SK-N-SH (cell line): ENCODE data around the gene PLOD1. TPM values are rescaled to one million over a fixed set of nuclear protein-coding genes. Genes with fewer than 3 reads are reported as not detected.

Experiments used
- CTCF ChIA-PET: fragments of 300-600, 350-600 bp; formaldehyde crosslinking; extraction: SDS; loops from one replicate; lab custom pipeline; 2021; lab: Yijun Ruan, JAX
- POLR2A ChIA-PET: fragments of 350-600 bp; sonication (Branson Sonifier 250); formaldehyde crosslinking; extraction: SDS; loops from one replicate; lab custom pipeline; 2020; ENCODE audit warnings: antibody characterized with exemption, inconsistent platforms; lab: Yijun Ruan, JAX
- DNase-seq: peaks from one replicate; pipeline ENCODE4 v3.0.0; 2012
- H2AFZ ChIP-seq: fragments of 200-600 bp; sonication (generic); 2 replicates; pipeline ENCODE4 v1.8.1; 2016; ENCODE audit warnings: antibody characterized with exemption, mild to moderate bottlenecking, low read depth
- H3F3A ChIP-seq: fragments of 200-600 bp; sonication (generic); replicated peaks from 2 replicates; pipeline ENCODE3; 2016; ENCODE audit warnings: antibody characterized with exemption, mild to moderate bottlenecking; ENCODE audit not compliant: insufficient read depth
- H3K27ac ChIP-seq, 2 experiments: fragments of 200-500 bp in 1 of 2; fragments of 200-600 bp in 1 of 2; sonication (Bioruptor generic) in 1 of 2; sonication (generic), shearing (Covaris generic) in 1 of 2; 2 replicates each; pipeline versions ENCODE4 v1.5.1 to v1.6.1; 2014 to 2016; ENCODE audit warnings: low read depth in 2 of 2, inconsistent platforms in 1 of 2, low read length in 1 of 2, mild to moderate bottlenecking in 1 of 2, mixed read lengths in 1 of 2
- H3K27me3 ChIP-seq: fragments of 200-600 bp; sonication (generic), shearing (Covaris generic); 2 replicates; pipeline ENCODE4 v1.6.1; 2016; ENCODE audit warnings: mixed run types; ENCODE audit not compliant: insufficient read depth
- H3K36me3 ChIP-seq, 2 experiments: fragments of 200-500 bp in 1 of 2; fragments of 200-600 bp in 1 of 2; sonication (Bioruptor generic) in 1 of 2; sonication (generic) in 1 of 2; replicated peaks in 1 of 2; 2 replicates each; pipeline versions ENCODE3 to v1.5.1; 2014 to 2016; ENCODE audit warnings: low read length in 1 of 2, mild to moderate bottlenecking in 1 of 2; ENCODE audit not compliant: insufficient read depth in 2 of 2, control insufficient read depth in 1 of 2
- H3K4me1 ChIP-seq, 2 experiments: fragments of 200-500 bp in 1 of 2; fragments of 200-600 bp in 1 of 2; sonication (Bioruptor generic) in 1 of 2; sonication (generic), shearing (Covaris generic) in 1 of 2; 2 replicates each; pipeline versions ENCODE4 v1.5.1 to v1.6.1; 2014 to 2016; ENCODE audit warnings: low read depth in 1 of 2, low read length in 1 of 2, mixed run types in 1 of 2; ENCODE audit not compliant: insufficient read depth in 2 of 2, control insufficient read depth in 1 of 2
- H3K4me2 ChIP-seq: fragments of 200-600 bp; sonication (generic), shearing (Covaris generic); 2 replicates; pipeline ENCODE4 v1.6.1; 2017; ENCODE audit warnings: mixed run types
- H3K4me3 ChIP-seq, 2 experiments: fragments of 200-500 bp in 1 of 2; fragments of 200-600 bp in 1 of 2; sonication (Bioruptor generic) in 1 of 2; sonication (generic), shearing (Covaris generic) in 1 of 2; 2 replicates each; pipeline versions ENCODE4 v1.5.1 to v1.8.1; 2014 to 2016; ENCODE audit warnings: low read depth in 2 of 2, inconsistent platforms in 1 of 2, low read length in 1 of 2, mild to moderate bottlenecking in 1 of 2, mixed read lengths in 1 of 2, moderate library complexity in 1 of 2
- H3K79me2 ChIP-seq: fragments of 200-600 bp; sonication (generic); 2 replicates; pipeline ENCODE4 v1.8.1; 2017; ENCODE audit warnings: mild to moderate bottlenecking; ENCODE audit not compliant: insufficient read depth
- H3K9ac ChIP-seq: fragments of 200-600 bp; sonication (generic); 2 replicates; pipeline ENCODE4 v1.6.1; 2017; ENCODE audit warnings: mixed run types
- H3K9me2 ChIP-seq: fragments of 200-600 bp; sonication (generic); 2 replicates; pipeline ENCODE4 v1.6.1; 2017; ENCODE audit warnings: mixed run types
- H3K9me3 ChIP-seq: fragments of 200-600 bp; sonication (generic); 2 replicates; pipeline ENCODE4 v1.6.1; 2017; ENCODE audit warnings: mixed run types, mild to moderate bottlenecking, moderate library complexity
- H4K20me1 ChIP-seq: fragments of 200-600 bp; sonication (generic); 2 replicates; pipeline ENCODE4 v1.6.1; 2017; ENCODE audit warnings: mild to moderate bottlenecking, mixed run types; ENCODE audit not compliant: insufficient read depth
- CHD2 ChIP-seq: fragments of 150-350 bp; IDR thresholded peaks from 2 replicates; pipeline ENCODE4 v1.6.1; 2018; ENCODE audit warnings: low read length; ENCODE audit not compliant: partially characterized antibody
- CTCF ChIP-seq: fragments of 200-600 bp; sonication (generic); IDR thresholded peaks from 2 replicates; pipeline ENCODE4 v1.6.1; 2017; ENCODE audit warnings: antibody characterized with exemption, mild to moderate bottlenecking, moderate library complexity
- ELF1 ChIP-seq: IDR thresholded peaks from 2 replicates; pipeline ENCODE4 v1.4.0; 2012
- FOXJ3 ChIP-seq: sonication (generic); formaldehyde crosslinking; IDR thresholded peaks from 2 replicates; pipeline ENCODE4 v1.5.1; 2020; ENCODE audit warnings: mild to moderate bottlenecking, missing genetic modification reagents
- FOXM1 ChIP-seq: IDR thresholded peaks from 2 replicates; pipeline ENCODE4 v1.4.0; 2012; ENCODE audit warnings: low read depth, mild to moderate bottlenecking
- GATA2 ChIP-seq: sonication (generic); formaldehyde crosslinking; IDR thresholded peaks from 2 replicates; pipeline ENCODE4 v1.5.0; 2020; ENCODE audit warnings: mild to moderate bottlenecking, missing genetic modification reagents
- IRF3 ChIP-seq: fragments of 150-350 bp; IDR thresholded peaks from 2 replicates; pipeline ENCODE4 v1.6.1; 2016; ENCODE audit warnings: mild to moderate bottlenecking, low read depth, low read length
- JUND ChIP-seq: IDR thresholded peaks from 2 replicates; pipeline ENCODE4 v1.4.0; 2012
- MAX ChIP-seq: IDR thresholded peaks from 2 replicates; pipeline ENCODE4 v1.4.0; 2012; ENCODE audit warnings: low read depth
- MEF2A ChIP-seq: IDR thresholded peaks from 2 replicates; pipeline ENCODE4 v1.4.0; 2012; ENCODE audit warnings: low read depth, borderline replicate concordance
- MXI1 ChIP-seq: IDR thresholded peaks from 2 replicates; pipeline ENCODE4 v1.6.1; 2012; ENCODE audit warnings: mild to moderate bottlenecking, low read depth, low read length, improper control_type of control experiment
- NFIC ChIP-seq: IDR thresholded peaks from 2 replicates; pipeline ENCODE4 v1.4.0; 2012; ENCODE audit warnings: borderline replicate concordance
- NRF1 ChIP-seq: IDR thresholded peaks from 2 replicates; pipeline ENCODE4 v1.6.1; 2012; ENCODE audit warnings: low read depth, mild to moderate bottlenecking, low read length
- POLR2AphosphoS5 ChIP-seq: IDR thresholded peaks from 2 replicates; pipeline ENCODE4 v1.6.1; 2012; ENCODE audit warnings: low read depth, low read length
- RAD21 ChIP-seq: IDR thresholded peaks from 2 replicates; pipeline ENCODE4 v1.6.1; 2012; ENCODE audit warnings: mild to moderate bottlenecking, low read length
- RCOR1 ChIP-seq: fragments of 150-350 bp; IDR thresholded peaks from 2 replicates; pipeline ENCODE4 v1.6.1; 2017; ENCODE audit warnings: antibody characterized with exemption, low read length
- RFX5 ChIP-seq: IDR thresholded peaks from 2 replicates; pipeline ENCODE4 v1.6.1; 2012; ENCODE audit warnings: mild to moderate bottlenecking, improper control_type of control experiment, low read length
- RXRA ChIP-seq: IDR thresholded peaks from 2 replicates; pipeline ENCODE4 v1.4.0; 2012; ENCODE audit warnings: low read depth, mild to moderate bottlenecking, borderline replicate concordance
- SIN3A ChIP-seq: IDR thresholded peaks from 2 replicates; pipeline ENCODE4 v1.6.1; 2012; ENCODE audit warnings: low read depth, mild to moderate bottlenecking, low read length, moderate library complexity, borderline replicate concordance
- SMC3 ChIP-seq: IDR thresholded peaks from 2 replicates; pipeline ENCODE4 v1.6.1; 2012; ENCODE audit warnings: low read depth, low read length, improper control_type of control experiment
- TAF1 ChIP-seq: IDR thresholded peaks from 2 replicates; pipeline ENCODE4 v1.6.1; 2012; ENCODE audit warnings: low read depth, mild to moderate bottlenecking, low read length, moderate library complexity, borderline replicate concordance
- TCF12 ChIP-seq: IDR thresholded peaks from 2 replicates; pipeline ENCODE4 v1.4.0; 2012
- TEAD4 ChIP-seq: IDR thresholded peaks from 2 replicates; pipeline ENCODE4 v1.4.0; 2012; ENCODE audit warnings: mild to moderate bottlenecking, borderline replicate concordance; ENCODE audit not compliant: insufficient read depth
- USF1 ChIP-seq: IDR thresholded peaks from 2 replicates; pipeline ENCODE4 v1.4.0; 2012; ENCODE audit warnings: low read depth, borderline replicate concordance
- USF2 ChIP-seq: fragments of 150-350 bp; IDR thresholded peaks from 2 replicates; pipeline ENCODE4 v1.6.1; 2017; ENCODE audit warnings: antibody characterized with exemption, low read length, low read depth, borderline replicate concordance
- YY1 ChIP-seq: IDR thresholded peaks from 2 replicates; pipeline ENCODE4 v1.4.0; 2012; ENCODE audit warnings: low read depth, mild to moderate bottlenecking
- ZBTB33 ChIP-seq: IDR thresholded peaks from 2 replicates; pipeline ENCODE4 v1.4.0; 2012; ENCODE audit warnings: low read depth, borderline replicate concordance
- WGBS: methylation state at CpG from one replicate; pipeline ENCODE4 v1.1.6; 2017; ENCODE audit warnings: low lambda C conversion rate; 5-methylcytosine and 5-hydroxymethylcytosine counted together
- polyA plus RNA-seq, 3 experiments: library from polyadenylated mRNA; depleted of rRNA; stranded (reverse); fragments of >200 nt; gene quantifications; 2 replicates each; pipeline ENCODE4 v1.2.3, GENCODE V29; 2012

PLOD1 gene
- 204 and 257 TPM in 2 replicates for polyA plus RNA-seq (2012; rRNA removed)
- 102 and 163 TPM in 2 replicates for polyA plus RNA-seq (2012; cell fraction: cytosol; rRNA removed)
- 216 and 265 TPM in 2 replicates for polyA plus RNA-seq (2012; cell fraction: nucleus; rRNA removed)

- peak; percentile 93 for DNase-seq
- peaks cover 25 to 57% of the 10 kb centered on the region in 2 experiments; a peak in 3 of 4 replicates for H3K4me1 ChIP-seq
- peaks cover 0 to 5% of the 10 kb centered on the region in 2 experiments for H3K36me3 ChIP-seq
- TF ChIP-seq ZBTB33 (no peak), GATA2 (CRISPR knock-in tag) (no peak), POLR2AphosphoS5 (peak; percentile 85), RCOR1 (no peak), FOXJ3 (CRISPR knock-in tag) (no peak), RAD21 (no peak), ELF1 (0 out of 2 replicates have a peak, but pooled peaks have one; percentile 27), CTCF (no peak), TEAD4 (0 out of 2 replicates have a peak, but pooled peaks have one; percentile 11), MEF2A (no peak), FOXM1 (no peak), SMC3 (no peak; the same call in 1 of the 2 replicates), USF1 (no peak), RXRA (no peak), MXI1 (peak; percentile 76), RFX5 (no peak), YY1 (no peak), IRF3 (no peak), JUND (no peak), NRF1 (peak; percentile 57), CHD2 (no peak), TAF1 (peak; percentile 63; the same call in 1 of the 2 replicates), TCF12 (no peak; the same call in 1 of the 2 replicates), SIN3A (no peak; the same call in 1 of the 2 replicates), MAX (peak; percentile 73; the same call in 1 of the 2 replicates), USF2 (no peak), NFIC (no peak)
Measured at GRCh38 chr1:11934302-11935056, at the start of gene PLOD1. PLOD1 (plus strand) TSS chr1:11934717; CDS start chr1:11934780, 63 bp downstream.

More at GRCh38 chr1:11934302-11935056, at the start of gene PLOD1:
- ChIA-PET POLR2A (interaction anchor here (0.5 to 2.4 kb wide), 5 partner anchors 9 to 252 kb away, joined by 3 to 17 read pairs (median 3); no protein-coding TSS in a partner anchor), CTCF (no interaction called here)
- H3K9me3 ChIP-seq = no peaks in the 10 kb centered on the region
- no peaks in the 10 kb centered on the region for H3K9me2 ChIP-seq
- peak within 1 kb of the TSS; percentile 76 for H2AFZ ChIP-seq
- H3K27me3 ChIP-seq = no peaks in the 10 kb centered on the region
- WGBS = 6% methylated on average over 24 of the region's 55 CpGs
- H3F3A ChIP-seq = peaks cover 12% of the 10 kb centered on the region
- peak within 1 kb of the TSS; percentile 91 for H3K4me2 ChIP-seq
- peak within 1 kb of the TSS; percentile 85 for H3K9ac ChIP-seq
- peak within 1 kb of the TSS; percentile 64 to 83 for H3K4me3 ChIP-seq
- no peaks in the 10 kb centered on the region for H4K20me1 ChIP-seq
- H3K79me2 ChIP-seq = peaks cover 50% of the 10 kb centered on the region
- H3K27ac ChIP-seq = peak within 1 kb of the TSS; percentile 74 to 91
